Osteocyte (in vitro differentiated cells): ENCODE data around the gene PMS1. TPM values are rescaled to one million over a fixed set of nuclear protein-coding genes. Genes with fewer than 3 reads are reported as not detected.
"Not testable (repeated sequence)": the region's sequence is repeated elsewhere in the genome, so short reads cannot be mapped to it uniquely, and the experiment has no call there.

Experiments
- DNase-seq: peaks from one replicate; pipeline ENCODE4 v3.0.0; 2021; ENCODE audit warnings: mixed read lengths; ENCODE audit not compliant: unreplicated experiment; ENCODE audit errors: extremely low spot score
- H3K27ac Mint-ChIP-seq: one replicate; pipeline ENCODE4 v1.8.0; 2021; ENCODE audit warnings: mild to moderate bottlenecking, mixed read lengths; ENCODE audit not compliant: unreplicated experiment
- H3K27me3 Mint-ChIP-seq: one replicate; pipeline ENCODE4 v1.8.0; 2021; ENCODE audit warnings: mixed read lengths; ENCODE audit not compliant: unreplicated experiment
- H3K36me3 Mint-ChIP-seq: one replicate; pipeline ENCODE4 v1.8.0; 2021; ENCODE audit warnings: mixed read lengths; ENCODE audit not compliant: unreplicated experiment
- H3K4me1 Mint-ChIP-seq: one replicate; pipeline ENCODE4 v1.8.0; 2021; ENCODE audit warnings: mixed read lengths; ENCODE audit not compliant: unreplicated experiment
- H3K4me3 Mint-ChIP-seq: one replicate; pipeline ENCODE4 v1.8.0; 2021; ENCODE audit warnings: mild to moderate bottlenecking, moderate library complexity, mixed read lengths; ENCODE audit not compliant: unreplicated experiment
- H3K9me3 Mint-ChIP-seq: one replicate; pipeline ENCODE4 v1.8.0; 2021; ENCODE audit warnings: mixed read lengths; ENCODE audit not compliant: unreplicated experiment
- CTCF ChIP-seq: fragments of 200-600 bp; sonication (generic); IDR thresholded peaks from 2 replicates; pipeline ENCODE4 v1.5.0; 2021; ENCODE audit warnings: antibody characterized with exemption, mild to moderate bottlenecking, moderate library complexity
- total RNA-seq: library from RNA; stranded (reverse); gene quantifications from 2 replicates; pipeline ENCODE4 v1.2.1, GENCODE V29; 2021

Gene PMS1
- total RNA-seq, 1 donor from 2014 or later, result 36.8 TPM

- Mint-ChIP-seq H3K36me3 (peaks cover 23% of the 10 kb centered on the region), H3K27ac (no peak overlapping the region), H3K4me3 (no peak overlapping the region), H3K4me1 (no peaks in the 10 kb centered on the region), H3K9me3 (no peaks in the 10 kb centered on the region), H3K27me3 (no peaks in the 10 kb centered on the region)
- no peak for TF ChIP-seq CTCF
- DNase-seq, result no peak
Observed at GRCh38 chr2:189880429-189880828, 96.2 kb downstream of the PMS1 start.

GRCh38 chr2:189880832-189881492 is 96.7 kb downstream of the PMS1 start:
- Mint-ChIP-seq H3K36me3 (peaks cover 20% of the 10 kb centered on the region), H3K9me3 (no peaks in the 10 kb centered on the region), H3K27ac (no peak overlapping the region), H3K27me3 (no peaks in the 10 kb centered on the region), H3K4me3 (no peak overlapping the region), H3K4me1 (no peaks in the 10 kb centered on the region)
- no peak for TF ChIP-seq CTCF
- no peak for DNase-seq

GRCh38 chr2:189885368-189885767 is 101.1 kb downstream of the PMS1 start:
- no peak for TF ChIP-seq CTCF
- H3K36me3 Mint-ChIP-seq, result peaks cover 4% of the 10 kb centered on the region
- H3K27me3 Mint-ChIP-seq, result no peaks in the 10 kb centered on the region
- H3K4me3 Mint-ChIP-seq, result no peak overlapping the region
- no peaks in the 10 kb centered on the region for H3K4me1 Mint-ChIP-seq
- no peak overlapping the region for H3K27ac Mint-ChIP-seq
- no peak for DNase-seq
- H3K9me3 Mint-ChIP-seq, result peaks cover 21% of the 10 kb centered on the region

- not testable (repeated sequence) for H3K4me1 Mint-ChIP-seq, H3K27me3 Mint-ChIP-seq, DNase-seq, H3K4me3 Mint-ChIP-seq, H3K36me3 Mint-ChIP-seq, H3K27ac Mint-ChIP-seq
- peaks cover 18% of the 10 kb centered on the region for H3K9me3 Mint-ChIP-seq
Observed at GRCh38 chr2:189892546-189893294, 108.5 kb downstream of the PMS1 start.

- DNase-seq, result no peak
- Mint-ChIP-seq H3K9me3 (peaks cover 3% of the 10 kb centered on the region), H3K36me3 (no peaks in the 10 kb centered on the region), H3K4me1 (no peaks in the 10 kb centered on the region), H3K27me3 (no peaks in the 10 kb centered on the region), H3K27ac (no peak overlapping the region), H3K4me3 (no peak overlapping the region)
- TF ChIP-seq CTCF, result no peak
Observed at GRCh38 chr2:189896809-189897208, 112.6 kb downstream of the PMS1 start.
